IMR-90 (cell line): ENCODE results near the gene HUS1B. TPM values are rescaled to one million over a fixed set of nuclear protein-coding genes. Genes with fewer than 3 reads are reported as not detected.
A peak's percentile ranks its signal among the peaks of the same experiment; 100 is the strongest.

ENCODE experiments used
- ATAC-seq: fragments of 200-7000 bp; cut with Tn5 transposase; 2 replicates; pipeline ENCODE4 v1.9.1; 2020; ENCODE audit warnings: low read depth, mild to moderate bottlenecking, moderate library complexity
- BruUV-seq: library from RNA; stranded (reverse); fragments of 400-500 nt; replicated peaks from 2 replicates; lab custom pipeline; 2021; lab: Mats Ljungman, UMichigan
- CTCF ChIA-PET: fragments of 300-600 bp; formaldehyde crosslinking; extraction: SDS; loops from one replicate; lab custom pipeline; 2021; ENCODE audit warnings: antibody characterized with exemption; lab: Yijun Ruan, JAX
- POLR2A ChIA-PET: fragments of 300-600 bp; sonication (Branson Sonifier 250); formaldehyde crosslinking; loops from one replicate; lab custom pipeline; 2022; ENCODE audit warnings: antibody characterized with exemption; ENCODE audit not compliant: unreplicated experiment; lab: Charles Lee
- DNase-seq: peaks from one replicate; pipeline ENCODE4 v3.0.0; 2013
- H2AFZ ChIP-seq: replicated peaks from 2 replicates; pipeline ENCODE3; 2013; ENCODE audit warnings: low read length, mild to moderate bottlenecking; ENCODE audit not compliant: poor library complexity
- H2AK5ac ChIP-seq: 2 replicates; pipeline ENCODE4 v1.6.1; 2013; ENCODE audit warnings: low read depth, low read length, inconsistent platforms
- H2AK9ac ChIP-seq: replicated peaks from 2 replicates; pipeline ENCODE3; 2013; ENCODE audit warnings: mild to moderate bottlenecking, low read depth, low read length, moderate library complexity; ENCODE audit not compliant: poor library complexity
- H2BK120ac ChIP-seq: 2 replicates; pipeline ENCODE4 v1.6.1; 2013; ENCODE audit warnings: low read depth, low read length, inconsistent platforms
- H2BK15ac ChIP-seq: 3 replicates; pipeline ENCODE4 v1.6.1; 2013; ENCODE audit warnings: low read depth, low read length, inconsistent platforms
- H2BK20ac ChIP-seq: 2 replicates; pipeline ENCODE4 v1.6.1; 2013; ENCODE audit warnings: low read depth, mild to moderate bottlenecking, inconsistent platforms, low read length, moderate library complexity
- H2BK5ac ChIP-seq: 2 replicates; pipeline ENCODE4 v1.6.1; 2013; ENCODE audit warnings: mild to moderate bottlenecking, low read depth, low read length, inconsistent platforms; ENCODE audit not compliant: poor library complexity, severe bottlenecking
- H3K14ac ChIP-seq: replicated peaks from 2 replicates; pipeline ENCODE4 v1.6.1; 2013; ENCODE audit warnings: low read depth, low read length, inconsistent platforms
- H3K18ac ChIP-seq: 2 replicates; pipeline ENCODE4 v1.6.1; 2013; ENCODE audit warnings: low read depth, low read length, control low read depth
- H3K23ac ChIP-seq: 2 replicates; pipeline ENCODE4 v1.6.1; 2013; ENCODE audit warnings: low read depth, low read length, inconsistent platforms
- H3K27ac ChIP-seq: 2 replicates; pipeline ENCODE4 v1.5.1; 2013; ENCODE audit warnings: mild to moderate bottlenecking, control low read depth, low read length; ENCODE audit not compliant: insufficient read depth
- H3K27me3 ChIP-seq: 2 replicates; pipeline ENCODE4 v1.6.1; 2013; ENCODE audit warnings: low read length; ENCODE audit not compliant: control insufficient read depth, insufficient read depth
- H3K36me3 ChIP-seq: 2 replicates; pipeline ENCODE4 v1.6.1; 2013; ENCODE audit warnings: low read length, mixed read lengths; ENCODE audit not compliant: control insufficient read depth, insufficient read depth
- H3K4ac ChIP-seq: 2 replicates; pipeline ENCODE4 v1.6.1; 2013; ENCODE audit warnings: low read depth, low read length, inconsistent platforms
- H3K4me1 ChIP-seq: 2 replicates; pipeline ENCODE4 v1.6.1; 2013; ENCODE audit warnings: low read length, mixed read lengths; ENCODE audit not compliant: control insufficient read depth, insufficient read depth
- H3K4me2 ChIP-seq: 2 replicates; pipeline ENCODE4 v1.6.1; 2013; ENCODE audit warnings: low read depth, mild to moderate bottlenecking, control low read depth, low read length, moderate library complexity
- H3K4me3 ChIP-seq: 2 replicates; pipeline ENCODE4 v1.5.1; 2013; ENCODE audit warnings: low read depth, mild to moderate bottlenecking, control low read depth, low read length, moderate library complexity; ENCODE audit not compliant: insufficient read depth
- H3K56ac ChIP-seq: 2 replicates; pipeline ENCODE4 v1.6.1; 2013; ENCODE audit warnings: low read length, inconsistent platforms; ENCODE audit not compliant: insufficient read depth; ENCODE audit errors: extremely low read depth
- H3K79me1 ChIP-seq, 2 experiments: 2 replicates each; pipeline ENCODE4 v1.6.1; 2013; ENCODE audit warnings: low read length in 2 of 2, inconsistent platforms in 1 of 2, low read depth in 1 of 2
- H3K9ac ChIP-seq: 2 replicates; pipeline ENCODE4 v1.6.1; 2013; ENCODE audit warnings: low read depth, low read length, control low read depth
- H3K9me1 ChIP-seq: 2 replicates; pipeline ENCODE4 v1.6.1; 2013; ENCODE audit warnings: low read length, inconsistent platforms; ENCODE audit not compliant: insufficient read depth
- H3K9me3 ChIP-seq: 2 replicates; pipeline ENCODE4 v1.6.1; 2013; ENCODE audit warnings: low read length; ENCODE audit not compliant: control insufficient read depth, insufficient read depth
- H4K20me1 ChIP-seq: 2 replicates; pipeline ENCODE4 v1.6.1; 2013; ENCODE audit warnings: low read length, inconsistent platforms; ENCODE audit not compliant: insufficient read depth
- H4K5ac ChIP-seq: 2 replicates; pipeline ENCODE4 v1.6.1; 2013; ENCODE audit warnings: mild to moderate bottlenecking, low read depth, low read length, control low read depth
- H4K8ac ChIP-seq, 2 experiments: 2 replicates each; pipeline ENCODE4 v1.6.1; 2013; ENCODE audit warnings: low read depth in 2 of 2, low read length in 2 of 2, control low read depth in 1 of 2, inconsistent platforms in 1 of 2
- H4K91ac ChIP-seq: 2 replicates; pipeline ENCODE4 v1.6.1; 2013; ENCODE audit warnings: low read depth, low read length, inconsistent platforms; ENCODE audit not compliant: insufficient read depth
- BHLHE40 ChIP-seq: fragments of 150-350 bp; IDR thresholded peaks from 2 replicates; pipeline ENCODE4 v1.6.1; 2016; ENCODE audit warnings: mild to moderate bottlenecking, low read depth, low read length
- CHD1 ChIP-seq: IDR thresholded peaks from 2 replicates; pipeline ENCODE4 v1.6.1; 2012; ENCODE audit warnings: low read depth, low read length, improper control_type of control experiment
- MAZ ChIP-seq: IDR thresholded peaks from 2 replicates; pipeline ENCODE4 v1.6.1; 2012; ENCODE audit warnings: low read depth, mild to moderate bottlenecking, low read length, improper control_type of control experiment, moderate library complexity, borderline replicate concordance
- WGBS, 2 experiments: methylation state at CpG; one replicate each; pipeline versions ENCODE4 v1.1.5 to v1.1.7; 2013; ENCODE audit warnings: missing lambda C conversion rate in 2 of 2; ENCODE audit not compliant: insufficient read length in 1 of 2; ENCODE audit errors: extremely low coverage in 2 of 2; 5-methylcytosine and 5-hydroxymethylcytosine counted together
- dilution Hi-C: fragments of 300-500 bp; cut with HindIII; formaldehyde crosslinking; loops from one replicate; pipeline ENCODE4 v1.14.3; 2018; ENCODE audit warnings: low sequenced_read_pairs; ENCODE audit not compliant: unreplicated experiment
- in situ Hi-C: fragments of 300-500 bp; cut with MboI; formaldehyde crosslinking; loops from 3 replicates; pipeline ENCODE4 v1.14.3; 2019; ENCODE audit warnings: low sequenced_read_pairs, inconsistent platforms, mixed read lengths
- intact Hi-C: fragments of 100-400 bp; cut with micrococcal nuclease; formaldehyde crosslinking; loops from 2 replicates; pipeline ENCODE4 v1.10.0; 2022
- polyA plus RNA-seq, 3 experiments: library from polyadenylated mRNA; depleted of rRNA; stranded (reverse); fragments of >200 nt; gene quantifications; 2 replicates each; pipeline ENCODE4 v1.2.3, GENCODE V29; 2012; ENCODE audit warnings: low replicate concordance in 1 of 3
- total RNA-seq: library from RNA; depleted of rRNA; stranded (reverse); fragments of >200 nt; gene quantifications from 2 replicates; pipeline ENCODE4 v1.2.3, GENCODE V29; 2012
- TF ChIP-seq, protein P1 (sequence below): fragments of 150-350 bp; IDR thresholded peaks from 2 replicates; pipeline ENCODE4 v1.6.1; 2016; ENCODE audit warnings: low read depth, mild to moderate bottlenecking, low read length, moderate library complexity, borderline replicate concordance

Gene HUS1B
- total and polyA plus RNA-seq, 2 of the 4 experiments (the other 2 are of a cell fraction), result 0.36 to 0.39 TPM

DNA sequence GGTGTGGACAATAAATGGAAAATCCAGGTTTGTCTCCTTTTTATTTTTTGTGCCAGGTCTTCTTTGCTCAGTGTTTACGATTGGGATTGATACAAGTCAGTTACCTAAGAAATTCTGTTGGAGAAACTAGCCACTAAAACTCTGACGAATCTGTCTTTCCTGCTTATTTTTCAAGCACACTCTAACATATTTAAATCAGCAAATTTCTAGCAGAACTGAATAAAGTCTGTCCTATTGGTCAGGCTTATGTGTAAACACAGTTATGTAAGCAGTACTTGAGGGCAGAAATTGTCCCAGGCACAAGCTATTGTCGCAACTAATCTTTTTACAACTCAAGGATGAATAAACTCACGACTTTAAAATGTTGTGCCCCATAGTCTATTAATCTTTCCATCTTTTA lies 48.1 kb upstream of the HUS1B start:
- TF ChIP-seq BHLHE40 (no peak), CHD1 (no peak), MAZ (no peak)
- TF ChIP-seq, protein P1, sequence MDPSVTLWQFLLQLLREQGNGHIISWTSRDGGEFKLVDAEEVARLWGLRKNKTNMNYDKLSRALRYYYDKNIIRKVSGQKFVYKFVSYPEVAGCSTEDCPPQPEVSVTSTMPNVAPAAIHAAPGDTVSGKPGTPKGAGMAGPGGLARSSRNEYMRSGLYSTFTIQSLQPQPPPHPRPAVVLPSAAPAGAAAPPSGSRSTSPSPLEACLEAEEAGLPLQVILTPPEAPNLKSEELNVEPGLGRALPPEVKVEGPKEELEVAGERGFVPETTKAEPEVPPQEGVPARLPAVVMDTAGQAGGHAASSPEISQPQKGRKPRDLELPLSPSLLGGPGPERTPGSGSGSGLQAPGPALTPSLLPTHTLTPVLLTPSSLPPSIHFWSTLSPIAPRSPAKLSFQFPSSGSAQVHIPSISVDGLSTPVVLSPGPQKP, result no peak
- POLR2A ChIA-PET, result no interaction called here

More for the DNA sequence above, 48.1 kb upstream of the HUS1B start:
- H3K9me1 ChIP-seq, result peaks cover 6% of the 10 kb centered on the region
- in situ Hi-C loops, result no loop called here
- H3K9me3 ChIP-seq, result no peaks in the 10 kb centered on the region
- H2AK9ac ChIP-seq, result no peak overlapping the region
- intact Hi-C loops, result no loop called here
- 0 out of 4 replicates have a peak, but pooled peaks cover 0 to 4% of the 10 kb centered on the region in 2 experiments for H3K79me1 ChIP-seq
- no peaks in the 10 kb centered on the region for H4K20me1 ChIP-seq
- no peak overlapping the region for H3K27ac ChIP-seq
- H2AFZ ChIP-seq, result no peak overlapping the region
- H3K9ac ChIP-seq, result no peak overlapping the region
- H3K36me3 ChIP-seq, result no peaks in the 10 kb centered on the region
- peak overlapping the region; percentile 16; the same call in 1 of the 2 replicates for H3K56ac ChIP-seq
- H3K27me3 ChIP-seq, result no peaks in the 10 kb centered on the region; the same call in 1 of the 2 replicates
- ATAC-seq (no peak), DNase-seq (no peak)
- H2BK20ac ChIP-seq, result no peak overlapping the region
- WGBS, 2 experiments, result no CpG with 5 or more reads among the region's 4 CpGs
- no peak overlapping the region for H2AK5ac ChIP-seq
- no peak overlapping the region for H3K18ac ChIP-seq
- CTCF ChIA-PET, result interaction anchor here (0.7 to 3.2 kb wide), 3 partner anchors 10 to 112 kb away, joined by 3 to 11 read pairs (median 5); no protein-coding TSS in a partner anchor
- H3K4me3 ChIP-seq, result no peak overlapping the region
- no peak overlapping the region for H2BK15ac ChIP-seq
- H4K8ac ChIP-seq, result no peak overlapping the region
- 0 out of 2 replicates have a peak, but pooled peaks cover 1% of the 10 kb centered on the region for H3K4me1 ChIP-seq
- no TSS peak for BruUV-seq
- H3K4me2 ChIP-seq, result no peak overlapping the region
- no peak overlapping the region for H4K91ac ChIP-seq
- H3K14ac ChIP-seq, result no peak overlapping the region
- dilution Hi-C loops, result no loop called here
- no peak overlapping the region for H4K5ac ChIP-seq
- H2BK5ac ChIP-seq, result no peak overlapping the region
- no peak overlapping the region for H3K4ac ChIP-seq
- no peak overlapping the region for H3K23ac ChIP-seq
- no peak overlapping the region for H2BK120ac ChIP-seq
